ENCODE data around the gene ZCCHC17. TPM values are rescaled to one million over a fixed set of nuclear protein-coding genes. Genes with fewer than 3 reads are reported as not detected.
"Not testable (repeated sequence)": the region's sequence is repeated elsewhere in the genome, so short reads cannot be mapped to it uniquely, and the experiment has no call there.

ZCCHC17 gene
- polyA plus RNA-seq, 12 donors = 21.0 to 49.2 (median 28.9) TPM; not detected in 1

GRCh38 chr1:31366796-31367195 lies 70.0 kb downstream of the ZCCHC17 start:
- no peak for DNase-seq

- no peak for DNase-seq
Measured at GRCh38 chr1:31368611-31369107, 71.8 kb downstream of the ZCCHC17 start.

- DNase-seq = no peak
Measured at GRCh38 chr1:31370021-31370420, 73.2 kb downstream of the ZCCHC17 start.

- DNase-seq = no peak
Measured at GRCh38 chr1:31370565-31370964, 73.7 kb downstream of the ZCCHC17 start.

GRCh38 chr1:31371121-31371959 lies 74.5 kb downstream of the ZCCHC17 start:
- no peak for DNase-seq

GRCh38 chr1:31372051-31372450 lies 75.2 kb downstream of the ZCCHC17 start:
- no peak for DNase-seq

- DNase-seq = no peak
Measured at GRCh38 chr1:31372751-31373055, 75.9 kb downstream of the ZCCHC17 start.

- DNase-seq = peak; percentile 83
Measured at GRCh38 chr1:31373056-31373896, 76.4 kb downstream of the ZCCHC17 start, which contains the start of gene FABP3. TSS of gene FABP3 (minus strand) at chr1:31373076. CDS start at chr1:31373014, 62 bp downstream.

GRCh38 chr1:31373897-31374486 lies 77.2 kb downstream of the ZCCHC17 start:
- DNase-seq = no peak

GRCh38 chr1:31374511-31375196 lies 77.8 kb downstream of the ZCCHC17 start:
- DNase-seq = peak; percentile 92

- DNase-seq = peak; percentile 91
Measured at GRCh38 chr1:31376375-31377134, 79.7 kb downstream of the ZCCHC17 start.

- DNase-seq = no peak
Measured at GRCh38 chr1:31377364-31377863, 80.6 kb downstream of the ZCCHC17 start.

- DNase-seq = no peak
Measured at GRCh38 chr1:31378001-31378400, 81.2 kb downstream of the ZCCHC17 start.

- DNase-seq = no peak
Measured at GRCh38 chr1:31380181-31380580, 83.3 kb downstream of the ZCCHC17 start.

- no peak for DNase-seq
Measured at GRCh38 chr1:31381394-31382294, 84.8 kb downstream of the ZCCHC17 start.

- no peak for DNase-seq
Measured at GRCh38 chr1:31382379-31382989, 85.7 kb downstream of the ZCCHC17 start.

GRCh38 chr1:31383967-31384366 lies 87.1 kb downstream of the ZCCHC17 start:
- DNase-seq = no peak

- not testable (repeated sequence) for DNase-seq
Measured at GRCh38 chr1:31386576-31387243, 89.9 kb downstream of the ZCCHC17 start.

- no peak for DNase-seq
Measured at GRCh38 chr1:31387612-31388011, 90.8 kb downstream of the ZCCHC17 start.

Data from muscle of arm (tissue), 12 donors.